Measurements from ENCODE around the gene TKTL1. TPM values are rescaled to one million over a fixed set of nuclear protein-coding genes. Genes with fewer than 3 reads are reported as not detected.

Gene TKTL1
- total RNA-seq, 2 experiments from 2014 or later: 0.67 to 1.0 TPM

DNA sequence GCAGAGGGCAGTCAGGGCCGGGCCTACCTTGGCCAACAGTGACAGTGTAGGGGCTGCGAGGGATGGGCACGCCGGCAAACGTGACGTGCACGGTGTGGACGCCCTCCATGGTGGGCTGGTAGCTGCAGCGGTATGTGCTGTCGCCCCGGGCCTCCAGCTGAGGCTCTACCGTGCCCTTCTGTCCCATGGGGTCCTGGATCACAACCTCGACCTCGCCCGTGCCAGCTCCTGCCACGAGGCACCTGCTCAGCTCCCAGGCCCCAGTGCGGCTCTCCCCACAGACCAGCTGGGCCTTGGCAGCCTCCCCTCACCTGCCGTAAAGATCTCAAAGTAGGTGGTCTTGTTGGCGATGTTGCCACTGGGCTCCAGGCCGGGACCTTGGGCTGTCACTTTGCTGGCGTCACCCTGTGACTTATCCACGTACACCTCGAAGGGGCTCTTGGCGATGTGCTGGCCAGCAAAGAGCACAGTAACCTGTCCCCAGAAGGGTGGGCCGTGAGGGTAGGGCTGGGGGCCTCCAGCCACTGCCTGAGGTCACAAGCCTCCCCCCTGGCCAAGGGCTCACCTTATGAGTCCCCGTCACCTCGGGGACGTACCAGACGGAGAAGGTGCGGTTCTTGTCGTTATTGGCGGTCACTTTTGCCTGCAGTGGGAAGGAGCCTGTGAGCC, 70.5 kb downstream of the TKTL1 start:
- ChIA-PET POLR2A (interaction anchor here (0.7 to 1.5 kb wide), 3 partner anchors 12 to 16 kb away, joined by 3 to 6 read pairs (median 4); no protein-coding TSS in a partner anchor), CTCF (no interaction called here)
- H3K4me3 Mint-ChIP-seq: no peak overlapping the region
- peaks cover 49% of the 10 kb centered on the region for H3K36me3 Mint-ChIP-seq (ENCODE audit: low read depth)
- H3K27ac Mint-ChIP-seq: no peak overlapping the region
- TF ChIP-seq, protein P1, sequence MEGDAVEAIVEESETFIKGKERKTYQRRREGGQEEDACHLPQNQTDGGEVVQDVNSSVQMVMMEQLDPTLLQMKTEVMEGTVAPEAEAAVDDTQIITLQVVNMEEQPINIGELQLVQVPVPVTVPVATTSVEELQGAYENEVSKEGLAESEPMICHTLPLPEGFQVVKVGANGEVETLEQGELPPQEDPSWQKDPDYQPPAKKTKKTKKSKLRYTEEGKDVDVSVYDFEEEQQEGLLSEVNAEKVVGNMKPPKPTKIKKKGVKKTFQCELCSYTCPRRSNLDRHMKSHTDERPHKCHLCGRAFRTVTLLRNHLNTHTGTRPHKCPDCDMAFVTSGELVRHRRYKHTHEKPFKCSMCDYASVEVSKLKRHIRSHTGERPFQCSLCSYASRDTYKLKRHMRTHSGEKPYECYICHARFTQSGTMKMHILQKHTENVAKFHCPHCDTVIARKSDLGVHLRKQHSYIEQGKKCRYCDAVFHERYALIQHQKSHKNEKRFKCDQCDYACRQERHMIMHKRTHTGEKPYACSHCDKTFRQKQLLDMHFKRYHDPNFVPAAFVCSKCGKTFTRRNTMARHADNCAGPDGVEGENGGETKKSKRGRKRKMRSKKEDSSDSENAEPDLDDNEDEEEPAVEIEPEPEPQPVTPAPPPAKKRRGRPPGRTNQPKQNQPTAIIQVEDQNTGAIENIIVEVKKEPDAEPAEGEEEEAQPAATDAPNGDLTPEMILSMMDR (IDR thresholded peaks at IDR 0.05): no peak
- peaks cover 13% of the 10 kb centered on the region for H3K4me1 Mint-ChIP-seq (ENCODE audit: low read depth)
- intact Hi-C loops (cut with micrococcal nuclease): no loop called here
- no peaks in the 10 kb centered on the region for H3K9me3 Mint-ChIP-seq
- ATAC-seq (no peak), DNase-seq (no peak)
- H3K27me3 Mint-ChIP-seq: no peaks in the 10 kb centered on the region

DNA sequence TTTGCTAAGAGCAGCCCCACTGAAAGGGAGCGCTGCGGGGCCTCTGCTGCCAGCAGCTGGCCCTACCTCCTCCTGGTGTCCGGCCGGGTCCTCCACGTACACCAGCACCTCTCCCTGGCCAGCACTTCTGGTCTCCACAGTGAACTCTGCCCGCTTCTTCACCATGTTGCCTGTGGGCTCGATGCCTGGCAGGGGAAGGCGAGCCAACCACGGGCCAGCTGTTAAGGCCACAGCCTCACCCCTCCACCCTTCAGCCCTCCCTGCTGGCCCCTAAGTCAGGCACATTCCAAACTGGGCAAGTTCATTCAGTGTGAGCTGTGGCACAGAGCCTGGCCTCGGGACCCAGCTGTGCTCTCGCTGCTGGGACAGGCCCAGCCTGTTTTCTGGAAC, 71.1 kb downstream of the TKTL1 start:
- ChIA-PET POLR2A (interaction anchor here (1.3 to 1.8 kb wide), 2 partner anchors 11 to 17 kb away, joined by 3 to 7 read pairs; no protein-coding TSS in a partner anchor), CTCF (no interaction called here)
- ATAC-seq (no peak), DNase-seq (no peak)
- no peak overlapping the region for H3K4me3 Mint-ChIP-seq
- no peaks in the 10 kb centered on the region for H3K9me3 Mint-ChIP-seq
- intact Hi-C loops (cut with micrococcal nuclease): no loop called here
- no peak overlapping the region for H3K27ac Mint-ChIP-seq
- peaks cover 45% of the 10 kb centered on the region for H3K36me3 Mint-ChIP-seq (ENCODE audit: low read depth)
- TF ChIP-seq, protein P1 (IDR thresholded peaks at IDR 0.05): no peak
- H3K4me1 Mint-ChIP-seq (ENCODE audit: low read depth): peaks cover 13% of the 10 kb centered on the region
- no peaks in the 10 kb centered on the region for H3K27me3 Mint-ChIP-seq

DNA sequence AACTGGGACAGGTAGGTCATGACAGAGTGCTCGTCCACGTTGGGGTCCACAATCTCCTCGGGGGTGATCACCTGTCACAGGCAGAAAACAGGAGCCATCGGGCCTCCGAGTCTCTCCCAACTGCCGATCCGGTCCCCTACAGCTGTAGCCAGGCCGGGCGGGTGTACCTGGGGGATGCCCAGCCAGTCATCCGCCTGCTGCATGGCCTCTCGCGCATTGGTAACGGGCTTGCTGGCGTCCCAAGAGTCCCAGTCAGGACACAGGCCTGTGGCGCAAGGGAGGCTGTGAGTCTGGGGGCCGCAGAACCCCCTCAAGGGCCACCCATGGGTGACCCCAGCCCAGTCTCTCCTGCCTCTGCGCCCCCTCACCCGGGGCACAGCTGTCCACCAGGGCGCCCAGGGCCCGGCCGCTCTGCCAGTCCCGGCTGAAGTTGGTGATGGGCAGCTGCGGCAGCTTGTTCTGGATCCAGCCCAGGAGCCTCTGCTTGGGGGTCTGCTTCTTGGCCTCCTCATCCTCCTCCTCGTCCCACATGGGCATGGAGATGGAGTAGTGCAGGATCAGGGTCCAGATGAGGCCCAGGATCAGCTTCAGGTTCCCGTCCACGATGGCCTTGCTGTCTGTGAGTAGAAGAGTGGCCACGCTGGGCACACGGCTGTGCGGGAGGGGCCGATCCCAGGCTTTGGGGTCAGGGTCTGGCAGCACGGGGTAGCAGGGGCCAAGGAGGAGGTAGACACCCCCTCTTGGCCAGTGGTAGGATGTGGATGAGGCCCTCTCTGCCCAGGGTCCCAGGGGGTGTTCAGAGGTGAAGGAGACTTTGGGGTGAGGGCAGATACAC, 72.1 kb downstream of the TKTL1 start:
- DNase-seq: no peak
- POLR2A ChIA-PET: interaction anchor here (0.7 to 2.8 kb wide), 8 partner anchors 7 to 63 kb away, joined by 3 to 18 read pairs (median 4); partner anchors contain the start of gene RPL10
- peaks cover 43% of the 10 kb centered on the region for H3K36me3 Mint-ChIP-seq (ENCODE audit: low read depth)
- no peaks in the 10 kb centered on the region for H3K27me3 Mint-ChIP-seq
- peak overlapping the region; percentile 70 for H3K4me3 Mint-ChIP-seq
- H3K9me3 Mint-ChIP-seq: no peaks in the 10 kb centered on the region
- ATAC-seq: no peak
- CTCF ChIA-PET: interaction anchor here (1.0 kb wide), 1 partner anchor 166 kb away, joined by 3 read pairs; no protein-coding TSS in a partner anchor
- intact Hi-C loops (cut with micrococcal nuclease): no loop called here
- H3K4me1 Mint-ChIP-seq (ENCODE audit: low read depth): peaks cover 18% of the 10 kb centered on the region
- TF ChIP-seq, protein P1 (IDR thresholded peaks at IDR 0.05): no peak
- peak overlapping the region; percentile 83 for H3K27ac Mint-ChIP-seq

DNA sequence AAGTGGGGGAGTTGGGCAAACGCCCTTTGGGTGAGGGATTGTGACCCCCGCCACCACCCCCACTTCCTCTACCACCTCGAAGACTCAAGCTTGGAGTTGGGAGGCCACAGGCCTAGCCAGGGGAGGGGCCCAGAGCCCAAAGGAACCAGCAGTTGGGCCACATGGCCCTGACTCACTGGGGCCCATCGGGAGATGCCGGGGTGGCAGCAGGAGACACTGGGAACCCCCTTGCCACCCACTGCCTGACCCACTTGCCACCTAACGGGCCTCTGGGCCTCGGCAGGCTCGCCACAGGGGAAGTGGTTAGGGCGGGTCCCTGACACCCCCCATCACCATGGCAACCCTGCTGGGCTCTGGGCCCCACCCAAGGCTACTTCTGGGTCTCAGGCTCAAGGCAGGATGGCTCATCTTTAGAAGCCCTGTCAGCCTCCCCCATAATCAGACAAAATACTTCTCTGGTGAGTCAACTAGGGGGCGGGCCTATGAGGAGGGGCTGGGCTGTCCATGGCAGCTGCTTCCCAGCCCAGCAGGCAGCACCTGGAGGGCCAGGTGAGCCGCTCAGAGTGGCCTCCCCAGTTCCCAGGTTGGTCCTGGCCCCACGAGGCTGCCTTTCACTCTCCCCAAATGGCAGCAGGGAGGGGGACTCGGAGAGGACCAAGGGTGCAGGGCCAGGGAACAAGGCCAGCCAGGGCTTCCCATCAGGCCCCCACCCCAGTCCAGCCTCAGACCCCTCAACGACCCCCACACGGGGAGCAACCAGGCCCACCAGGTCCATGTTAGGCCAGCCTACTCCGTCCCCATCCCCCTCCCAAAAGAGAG, 73.2 kb downstream of the TKTL1 start:
- CTCF ChIA-PET: interaction anchor here (1.0 kb wide), 1 partner anchor 165 kb away, joined by 3 read pairs; no protein-coding TSS in a partner anchor
- no peaks in the 10 kb centered on the region for H3K27me3 Mint-ChIP-seq
- TF ChIP-seq, protein P1 (IDR thresholded peaks at IDR 0.05): no peak
- peak overlapping the region; percentile 83 for H3K27ac Mint-ChIP-seq
- H3K4me1 Mint-ChIP-seq (ENCODE audit: low read depth): peaks cover 25% of the 10 kb centered on the region
- no peaks in the 10 kb centered on the region for H3K9me3 Mint-ChIP-seq
- POLR2A ChIA-PET: interaction anchor here (0.7 to 2.8 kb wide), 8 partner anchors 9 to 398 kb away, joined by 3 to 18 read pairs (median 4); partner anchors contain the start of gene RPL10
- peaks cover 38% of the 10 kb centered on the region for H3K36me3 Mint-ChIP-seq (ENCODE audit: low read depth)
- DNase-seq (peak; percentile 96), ATAC-seq (peak; percentile 66)
- peak overlapping the region; percentile 96 for H3K4me3 Mint-ChIP-seq
- intact Hi-C loops (cut with micrococcal nuclease): no loop called here

Measured in activated CD8-positive, alpha-beta T cell treated with anti-CD3 and anti-CD28 coated beads for 36 hours (primary cell).